ENCODE measurements around the gene GRAMD1B.

GRCh38 chr11:123558536-123559315 is 128.7 kb downstream of the GRAMD1B start:
- no peak for TF ChIP-seq CTCF (IDR thresholded peaks at IDR 0.05 in 4 of 5, conservative IDR thresholded peaks at IDR 0.05 in 1 of 5)
- no peak for TF ChIP-seq POLR2A (IDR thresholded peaks at IDR 0.05)

Data from gastrocnemius medialis (tissue), 4 donors.